IMR-90 (cell line): ENCODE measurements around the gene CAPN10. TPM values are rescaled to one million over a fixed set of nuclear protein-coding genes. Genes with fewer than 3 reads are reported as not detected.

Source experiments
- ATAC-seq: fragments of 200-7000 bp; cut with Tn5 transposase; 2 replicates; pipeline ENCODE4 v1.9.1; 2020; ENCODE audit warnings: low read depth, mild to moderate bottlenecking, moderate library complexity
- BruUV-seq: library from RNA; stranded (reverse); fragments of 400-500 nt; replicated peaks from 2 replicates; lab custom pipeline; 2021; lab: Mats Ljungman, UMichigan
- CTCF ChIA-PET: fragments of 300-600 bp; formaldehyde crosslinking; extraction: SDS; loops from one replicate; lab custom pipeline; 2021; ENCODE audit warnings: antibody characterized with exemption; lab: Yijun Ruan, JAX
- POLR2A ChIA-PET: fragments of 300-600 bp; sonication (Branson Sonifier 250); formaldehyde crosslinking; loops from one replicate; lab custom pipeline; 2022; ENCODE audit warnings: antibody characterized with exemption; ENCODE audit not compliant: unreplicated experiment; lab: Charles Lee
- DNase-seq: peaks from one replicate; pipeline ENCODE4 v3.0.0; 2013
- H2AFZ ChIP-seq: replicated peaks from 2 replicates; pipeline ENCODE3; 2013; ENCODE audit warnings: low read length, mild to moderate bottlenecking; ENCODE audit not compliant: poor library complexity
- H2AK5ac ChIP-seq: 2 replicates; pipeline ENCODE4 v1.6.1; 2013; ENCODE audit warnings: low read depth, low read length, inconsistent platforms
- H2AK9ac ChIP-seq: replicated peaks from 2 replicates; pipeline ENCODE3; 2013; ENCODE audit warnings: mild to moderate bottlenecking, low read depth, low read length, moderate library complexity; ENCODE audit not compliant: poor library complexity
- H2BK120ac ChIP-seq: 2 replicates; pipeline ENCODE4 v1.6.1; 2013; ENCODE audit warnings: low read depth, low read length, inconsistent platforms
- H2BK15ac ChIP-seq: 3 replicates; pipeline ENCODE4 v1.6.1; 2013; ENCODE audit warnings: low read depth, low read length, inconsistent platforms
- H2BK20ac ChIP-seq: 2 replicates; pipeline ENCODE4 v1.6.1; 2013; ENCODE audit warnings: low read depth, mild to moderate bottlenecking, inconsistent platforms, low read length, moderate library complexity
- H2BK5ac ChIP-seq: 2 replicates; pipeline ENCODE4 v1.6.1; 2013; ENCODE audit warnings: mild to moderate bottlenecking, low read depth, low read length, inconsistent platforms; ENCODE audit not compliant: poor library complexity, severe bottlenecking
- H3K14ac ChIP-seq: replicated peaks from 2 replicates; pipeline ENCODE4 v1.6.1; 2013; ENCODE audit warnings: low read depth, low read length, inconsistent platforms
- H3K18ac ChIP-seq: 2 replicates; pipeline ENCODE4 v1.6.1; 2013; ENCODE audit warnings: low read depth, low read length, control low read depth
- H3K23ac ChIP-seq: 2 replicates; pipeline ENCODE4 v1.6.1; 2013; ENCODE audit warnings: low read depth, low read length, inconsistent platforms
- H3K27ac ChIP-seq: 2 replicates; pipeline ENCODE4 v1.5.1; 2013; ENCODE audit warnings: mild to moderate bottlenecking, control low read depth, low read length; ENCODE audit not compliant: insufficient read depth
- H3K27me3 ChIP-seq: 2 replicates; pipeline ENCODE4 v1.6.1; 2013; ENCODE audit warnings: low read length; ENCODE audit not compliant: control insufficient read depth, insufficient read depth
- H3K36me3 ChIP-seq: 2 replicates; pipeline ENCODE4 v1.6.1; 2013; ENCODE audit warnings: low read length, mixed read lengths; ENCODE audit not compliant: control insufficient read depth, insufficient read depth
- H3K4ac ChIP-seq: 2 replicates; pipeline ENCODE4 v1.6.1; 2013; ENCODE audit warnings: low read depth, low read length, inconsistent platforms
- H3K4me1 ChIP-seq: 2 replicates; pipeline ENCODE4 v1.6.1; 2013; ENCODE audit warnings: low read length, mixed read lengths; ENCODE audit not compliant: control insufficient read depth, insufficient read depth
- H3K4me2 ChIP-seq: 2 replicates; pipeline ENCODE4 v1.6.1; 2013; ENCODE audit warnings: low read depth, mild to moderate bottlenecking, control low read depth, low read length, moderate library complexity
- H3K4me3 ChIP-seq: 2 replicates; pipeline ENCODE4 v1.5.1; 2013; ENCODE audit warnings: low read depth, mild to moderate bottlenecking, control low read depth, low read length, moderate library complexity; ENCODE audit not compliant: insufficient read depth
- H3K56ac ChIP-seq: 2 replicates; pipeline ENCODE4 v1.6.1; 2013; ENCODE audit warnings: low read length, inconsistent platforms; ENCODE audit not compliant: insufficient read depth; ENCODE audit errors: extremely low read depth
- H3K79me1 ChIP-seq, 2 experiments: 2 replicates each; pipeline ENCODE4 v1.6.1; 2013; ENCODE audit warnings: low read length in 2 of 2, inconsistent platforms in 1 of 2, low read depth in 1 of 2
- H3K9ac ChIP-seq: 2 replicates; pipeline ENCODE4 v1.6.1; 2013; ENCODE audit warnings: low read depth, low read length, control low read depth
- H3K9me1 ChIP-seq: 2 replicates; pipeline ENCODE4 v1.6.1; 2013; ENCODE audit warnings: low read length, inconsistent platforms; ENCODE audit not compliant: insufficient read depth
- H3K9me3 ChIP-seq: 2 replicates; pipeline ENCODE4 v1.6.1; 2013; ENCODE audit warnings: low read length; ENCODE audit not compliant: control insufficient read depth, insufficient read depth
- H4K20me1 ChIP-seq: 2 replicates; pipeline ENCODE4 v1.6.1; 2013; ENCODE audit warnings: low read length, inconsistent platforms; ENCODE audit not compliant: insufficient read depth
- H4K5ac ChIP-seq: 2 replicates; pipeline ENCODE4 v1.6.1; 2013; ENCODE audit warnings: mild to moderate bottlenecking, low read depth, low read length, control low read depth
- H4K8ac ChIP-seq, 2 experiments: 2 replicates each; pipeline ENCODE4 v1.6.1; 2013; ENCODE audit warnings: low read depth in 2 of 2, low read length in 2 of 2, control low read depth in 1 of 2, inconsistent platforms in 1 of 2
- H4K91ac ChIP-seq: 2 replicates; pipeline ENCODE4 v1.6.1; 2013; ENCODE audit warnings: low read depth, low read length, inconsistent platforms; ENCODE audit not compliant: insufficient read depth
- BHLHE40 ChIP-seq: fragments of 150-350 bp; IDR thresholded peaks from 2 replicates; pipeline ENCODE4 v1.6.1; 2016; ENCODE audit warnings: mild to moderate bottlenecking, low read depth, low read length
- CEBPB ChIP-seq: IDR thresholded peaks from 2 replicates; pipeline ENCODE4 v1.6.1; 2012; ENCODE audit warnings: low read depth, low read length, improper control_type of control experiment
- FOS ChIP-seq: fragments of 150-350 bp; IDR thresholded peaks from 2 replicates; pipeline ENCODE4 v1.6.1; 2016; ENCODE audit warnings: low read depth, low read length
- MAFK ChIP-seq: IDR thresholded peaks from 2 replicates; pipeline ENCODE4 v1.6.1; 2012; ENCODE audit warnings: low read depth, low read length, improper control_type of control experiment
- MAZ ChIP-seq: IDR thresholded peaks from 2 replicates; pipeline ENCODE4 v1.6.1; 2012; ENCODE audit warnings: low read depth, mild to moderate bottlenecking, low read length, improper control_type of control experiment, moderate library complexity, borderline replicate concordance
- MXI1 ChIP-seq: IDR thresholded peaks from 2 replicates; pipeline ENCODE4 v1.6.1; 2012; ENCODE audit warnings: low read depth, mild to moderate bottlenecking, low read length, moderate library complexity, borderline replicate concordance
- NFE2L2 ChIP-seq: fragments of 150-350 bp; IDR thresholded peaks from 2 replicates; pipeline ENCODE4 v1.6.1; 2016; ENCODE audit warnings: low read depth, mild to moderate bottlenecking, low read length
- RCOR1 ChIP-seq: IDR thresholded peaks from 2 replicates; pipeline ENCODE4 v1.6.1; 2012; ENCODE audit warnings: mild to moderate bottlenecking, low read length, improper control_type of control experiment; ENCODE audit not compliant: insufficient replicate concordance
- RFX5 ChIP-seq: IDR thresholded peaks from 2 replicates; pipeline ENCODE4 v1.8.0; 2012; ENCODE audit warnings: low read depth, mild to moderate bottlenecking, low read length, moderate library complexity
- SMC3 ChIP-seq: fragments of 150-350 bp; IDR thresholded peaks from 2 replicates; pipeline ENCODE4 v1.6.1; 2016; ENCODE audit warnings: low read depth, mild to moderate bottlenecking, antibody characterized with exemption, low read length, moderate library complexity
- WGBS, 2 experiments: methylation state at CpG; one replicate each; pipeline versions ENCODE4 v1.1.5 to v1.1.7; 2013; ENCODE audit warnings: missing lambda C conversion rate in 2 of 2; ENCODE audit not compliant: insufficient read length in 1 of 2; ENCODE audit errors: extremely low coverage in 2 of 2; 5-methylcytosine and 5-hydroxymethylcytosine counted together
- dilution Hi-C: fragments of 300-500 bp; cut with HindIII; formaldehyde crosslinking; loops from one replicate; pipeline ENCODE4 v1.14.3; 2018; ENCODE audit warnings: low sequenced_read_pairs; ENCODE audit not compliant: unreplicated experiment
- in situ Hi-C: fragments of 300-500 bp; cut with MboI; formaldehyde crosslinking; loops from 3 replicates; pipeline ENCODE4 v1.14.3; 2019; ENCODE audit warnings: low sequenced_read_pairs, inconsistent platforms, mixed read lengths
- intact Hi-C: fragments of 100-400 bp; cut with micrococcal nuclease; formaldehyde crosslinking; loops from 2 replicates; pipeline ENCODE4 v1.10.0; 2022
- polyA plus RNA-seq, 3 experiments: library from polyadenylated mRNA; depleted of rRNA; stranded (reverse); fragments of >200 nt; gene quantifications; 2 replicates each; pipeline ENCODE4 v1.2.3, GENCODE V29; 2012; ENCODE audit warnings: low replicate concordance in 1 of 3
- total RNA-seq: library from RNA; depleted of rRNA; stranded (reverse); fragments of >200 nt; gene quantifications from 2 replicates; pipeline ENCODE4 v1.2.3, GENCODE V29; 2012
- TF ChIP-seq, protein P1 (sequence below): fragments of 150-350 bp; IDR thresholded peaks from 2 replicates; pipeline ENCODE4 v1.6.1; 2017; ENCODE audit warnings: mild to moderate bottlenecking, antibody characterized with exemption, low read length, low read depth
- TF ChIP-seq, protein P2 (sequence below): conservative IDR thresholded peaks from 2 replicates; pipeline ENCODE4 v1.5.1; 2012; ENCODE audit warnings: mild to moderate bottlenecking, low read depth, low read length, improper control_type of control experiment
- TF ChIP-seq, protein P3 (sequence below): fragments of 150-350 bp; IDR thresholded peaks from 2 replicates; pipeline ENCODE4 v1.6.1; 2016; ENCODE audit warnings: low read depth, mild to moderate bottlenecking, low read length, moderate library complexity, borderline replicate concordance

CAPN10 gene
- total and polyA plus RNA-seq, 2 of the 4 experiments (the other 2 are of a cell fraction) = 6.3 to 20.9 TPM

- ChIA-PET POLR2A (no interaction called here), CTCF (no interaction called here)
- H3K27ac ChIP-seq = no peak overlapping the region
- H3K9ac ChIP-seq = no peak overlapping the region
- no peak overlapping the region for H3K4me2 ChIP-seq
- BruUV-seq = no TSS peak
- H3K4me1 ChIP-seq = no peaks in the 10 kb centered on the region
- H2BK20ac ChIP-seq = no peak overlapping the region
- H2AK9ac ChIP-seq = no peak overlapping the region
- peaks cover 0 to 35% of the 10 kb centered on the region in 2 experiments; a peak in 3 of 4 replicates for H3K79me1 ChIP-seq
- H4K91ac ChIP-seq = no peak overlapping the region
- H2BK120ac ChIP-seq = no peak overlapping the region
- dilution Hi-C loops (no loop called here), in situ Hi-C loops (no loop called here), intact Hi-C loops (no loop called here)
- no peak overlapping the region for H3K56ac ChIP-seq
- TF ChIP-seq RCOR1 = no peak
- TF ChIP-seq, protein P1, sequence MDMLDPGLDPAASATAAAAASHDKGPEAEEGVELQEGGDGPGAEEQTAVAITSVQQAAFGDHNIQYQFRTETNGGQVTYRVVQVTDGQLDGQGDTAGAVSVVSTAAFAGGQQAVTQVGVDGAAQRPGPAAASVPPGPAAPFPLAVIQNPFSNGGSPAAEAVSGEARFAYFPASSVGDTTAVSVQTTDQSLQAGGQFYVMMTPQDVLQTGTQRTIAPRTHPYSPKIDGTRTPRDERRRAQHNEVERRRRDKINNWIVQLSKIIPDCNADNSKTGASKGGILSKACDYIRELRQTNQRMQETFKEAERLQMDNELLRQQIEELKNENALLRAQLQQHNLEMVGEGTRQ = no peak
- no peak for TF ChIP-seq SMC3
- TF ChIP-seq MAZ = no peak
- TF ChIP-seq, protein P2, sequence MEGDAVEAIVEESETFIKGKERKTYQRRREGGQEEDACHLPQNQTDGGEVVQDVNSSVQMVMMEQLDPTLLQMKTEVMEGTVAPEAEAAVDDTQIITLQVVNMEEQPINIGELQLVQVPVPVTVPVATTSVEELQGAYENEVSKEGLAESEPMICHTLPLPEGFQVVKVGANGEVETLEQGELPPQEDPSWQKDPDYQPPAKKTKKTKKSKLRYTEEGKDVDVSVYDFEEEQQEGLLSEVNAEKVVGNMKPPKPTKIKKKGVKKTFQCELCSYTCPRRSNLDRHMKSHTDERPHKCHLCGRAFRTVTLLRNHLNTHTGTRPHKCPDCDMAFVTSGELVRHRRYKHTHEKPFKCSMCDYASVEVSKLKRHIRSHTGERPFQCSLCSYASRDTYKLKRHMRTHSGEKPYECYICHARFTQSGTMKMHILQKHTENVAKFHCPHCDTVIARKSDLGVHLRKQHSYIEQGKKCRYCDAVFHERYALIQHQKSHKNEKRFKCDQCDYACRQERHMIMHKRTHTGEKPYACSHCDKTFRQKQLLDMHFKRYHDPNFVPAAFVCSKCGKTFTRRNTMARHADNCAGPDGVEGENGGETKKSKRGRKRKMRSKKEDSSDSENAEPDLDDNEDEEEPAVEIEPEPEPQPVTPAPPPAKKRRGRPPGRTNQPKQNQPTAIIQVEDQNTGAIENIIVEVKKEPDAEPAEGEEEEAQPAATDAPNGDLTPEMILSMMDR = no peak
- TF ChIP-seq BHLHE40 = no peak
- no peak for TF ChIP-seq RFX5
- TF ChIP-seq, protein P3, sequence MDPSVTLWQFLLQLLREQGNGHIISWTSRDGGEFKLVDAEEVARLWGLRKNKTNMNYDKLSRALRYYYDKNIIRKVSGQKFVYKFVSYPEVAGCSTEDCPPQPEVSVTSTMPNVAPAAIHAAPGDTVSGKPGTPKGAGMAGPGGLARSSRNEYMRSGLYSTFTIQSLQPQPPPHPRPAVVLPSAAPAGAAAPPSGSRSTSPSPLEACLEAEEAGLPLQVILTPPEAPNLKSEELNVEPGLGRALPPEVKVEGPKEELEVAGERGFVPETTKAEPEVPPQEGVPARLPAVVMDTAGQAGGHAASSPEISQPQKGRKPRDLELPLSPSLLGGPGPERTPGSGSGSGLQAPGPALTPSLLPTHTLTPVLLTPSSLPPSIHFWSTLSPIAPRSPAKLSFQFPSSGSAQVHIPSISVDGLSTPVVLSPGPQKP = no peak
- TF ChIP-seq NFE2L2 = no peak
- no peak for TF ChIP-seq FOS
- TF ChIP-seq MXI1 = no peak
- no peak for TF ChIP-seq CEBPB
- no peak for TF ChIP-seq MAFK
- H2AK5ac ChIP-seq = no peak overlapping the region
- DNase-seq (no peak), ATAC-seq (no peak)
- peaks cover 27% of the 10 kb centered on the region for H3K36me3 ChIP-seq
- no peak overlapping the region for H4K8ac ChIP-seq
- no peaks in the 10 kb centered on the region for H3K9me3 ChIP-seq
- H3K27me3 ChIP-seq = no peaks in the 10 kb centered on the region
- no peak overlapping the region for H3K18ac ChIP-seq
- 0 out of 2 replicates have a peak, but pooled peaks cover 2% of the 10 kb centered on the region for H3K9me1 ChIP-seq
- no peak overlapping the region for H2BK5ac ChIP-seq
- H3K4ac ChIP-seq = no peak overlapping the region
- no peak overlapping the region for H4K5ac ChIP-seq
- no peak overlapping the region for H2BK15ac ChIP-seq
- WGBS, 2 experiments = 94% methylated on average over 16 of the region's 20 CpGs; no CpG with 5 or more reads in 1 of the 2 experiments
- no peak overlapping the region for H2AFZ ChIP-seq
- H3K4me3 ChIP-seq = no peak overlapping the region
- H4K20me1 ChIP-seq = peaks cover 5% of the 10 kb centered on the region
- no peak overlapping the region for H3K14ac ChIP-seq
- no peak overlapping the region for H3K23ac ChIP-seq
Measured at GRCh38 chr2:240593026-240593702, 6.6 kb downstream of the CAPN10 start.
